HCT116 (cell line): ENCODE measurements around the gene CCM2L. TPM values are rescaled to one million over a fixed set of nuclear protein-coding genes. Genes with fewer than 3 reads are reported as not detected.

ENCODE experiments used
- ATAC-seq: fragments of 200-7000 bp; cut with Tn5 transposase; 2 replicates; pipeline ENCODE4 v1.9.1; 2020; ENCODE audit warnings: mild to moderate bottlenecking, moderate library complexity
- BruUV-seq: library from RNA; stranded (reverse); fragments of 400-500 nt; replicated peaks from 2 replicates; lab custom pipeline; 2021; lab: Mats Ljungman, UMichigan
- CTCF ChIA-PET: fragments of 300-600 bp; sonication (Branson Sonifier 250); formaldehyde crosslinking; loops from one replicate; lab custom pipeline; 2021; ENCODE audit warnings: antibody characterized with exemption; lab: Charles Lee
- POLR2A ChIA-PET: fragments of 300-600, 350-600 bp; sonication (Branson Sonifier 250); formaldehyde crosslinking; loops from one replicate; lab custom pipeline; 2021; ENCODE audit warnings: antibody characterized with exemption; lab: Charles Lee
- RAD21 ChIA-PET, 2 experiments: fragments of 300-600 bp; sonication (Branson Sonifier 250); formaldehyde crosslinking; loops; one replicate each; lab custom pipeline; 2023; ENCODE audit warnings: low total read pairs in 2 of 2; ENCODE audit not compliant: uncharacterized antibody in 2 of 2, unreplicated experiment in 2 of 2, low non-redundant PET in 1 of 2; lab: Charles Lee
- DNase-seq: peaks from one replicate; pipeline ENCODE4 v3.0.0-alpha.2; 2010; ENCODE audit warnings: low read depth, low spot score
- H2AFZ ChIP-seq: fragments of 200-600 bp; shearing (Covaris generic), sonication (generic); 2 replicates; pipeline ENCODE4 v1.6.1; 2017; ENCODE audit warnings: low read depth, mixed run types, mixed read lengths, antibody characterized with exemption, low read length; ENCODE audit not compliant: poor library complexity, severe bottlenecking
- H3K27ac ChIP-seq: 2 replicates; pipeline ENCODE4 v1.5.1; 2012; ENCODE audit warnings: low read depth, low read length
- H3K27me3 ChIP-seq: fragments of 200-600 bp; sonication (generic); 2 replicates; pipeline ENCODE4 v1.6.1; 2016; ENCODE audit warnings: mixed run types, low read length, mixed read lengths; ENCODE audit not compliant: insufficient read depth
- H3K36me3 ChIP-seq, 2 experiments: fragments of 200-500 bp in 1 of 2; fragments of 200-600 bp in 1 of 2; sonication (Bioruptor generic) in 1 of 2; sonication (generic) in 1 of 2; 2 replicates each; pipeline versions ENCODE4 v1.5.1 to v1.6.1; 2014 to 2016; ENCODE audit warnings: low read length in 2 of 2, inconsistent platforms in 1 of 2, mixed read lengths in 1 of 2, mixed run types in 1 of 2; ENCODE audit not compliant: insufficient read depth in 2 of 2, control insufficient read depth in 1 of 2
- H3K4me1 ChIP-seq, 2 experiments: fragments of 200-600 bp in 1 of 2; sonication (generic) in 1 of 2; 2 replicates each; pipeline versions ENCODE4 v1.5.1 to v1.6.1; 2012 to 2017; ENCODE audit warnings: low read length in 2 of 2, inconsistent platforms in 1 of 2, mild to moderate bottlenecking in 1 of 2, mixed read lengths in 1 of 2, mixed run types in 1 of 2, moderate library complexity in 1 of 2; ENCODE audit not compliant: insufficient read depth in 2 of 2, control insufficient read depth in 1 of 2
- H3K4me2 ChIP-seq: fragments of 200-600 bp; sonication (generic); 2 replicates; pipeline ENCODE4 v1.6.1; 2017; ENCODE audit warnings: mixed run types, low read length, mixed read lengths
- H3K4me3 ChIP-seq, 2 experiments: fragments of 200-600 bp in 1 of 2; sonication (generic) in 1 of 2; replicated peaks in 1 of 2; 2 replicates each; pipeline ENCODE4 v1.5.1; 2011 to 2016; ENCODE audit warnings: low read length in 2 of 2, control low read depth in 1 of 2, low read depth in 1 of 2, mild to moderate bottlenecking in 1 of 2, mixed read lengths in 1 of 2, mixed run types in 1 of 2
- H3K79me2 ChIP-seq: fragments of 200-600 bp; sonication (generic); 2 replicates; pipeline ENCODE4 v1.6.1; 2017; ENCODE audit warnings: mild to moderate bottlenecking, mixed run types, low read length, moderate library complexity, mixed read lengths; ENCODE audit not compliant: insufficient read depth
- H3K9ac ChIP-seq: fragments of 200-600 bp; sonication (generic); 2 replicates; pipeline ENCODE4 v1.6.1; 2016; ENCODE audit warnings: low read length, mixed read lengths
- H3K9me2 ChIP-seq: fragments of 200-600 bp; sonication (generic), shearing (Covaris generic); 2 replicates; pipeline ENCODE4 v1.6.1; 2017; ENCODE audit warnings: mixed run types, mild to moderate bottlenecking, moderate library complexity; ENCODE audit not compliant: insufficient read depth
- H3K9me3 ChIP-seq, 2 experiments: fragments of 200-500 bp in 1 of 2; fragments of 200-600 bp in 1 of 2; sonication (Bioruptor generic) in 1 of 2; sonication (generic) in 1 of 2; 2 replicates each; pipeline ENCODE4 v1.6.1; 2014 to 2017; ENCODE audit warnings: low read length in 2 of 2, mixed read lengths in 2 of 2, inconsistent platforms in 1 of 2, low read depth in 1 of 2, mild to moderate bottlenecking in 1 of 2, mixed run types in 1 of 2, moderate library complexity in 1 of 2; ENCODE audit not compliant: control insufficient read depth in 1 of 2, insufficient read depth in 1 of 2
- H4K20me1 ChIP-seq: fragments of 200-600 bp; sonication (generic), shearing (Covaris generic); 2 replicates; pipeline ENCODE4 v1.6.1; 2017; ENCODE audit warnings: mixed run types, mild to moderate bottlenecking, moderate library complexity; ENCODE audit not compliant: insufficient read depth
- EZH2 ChIP-seq: fragments of 200-600 bp; sonication (generic); IDR thresholded peaks from 2 replicates; pipeline ENCODE4 v1.6.1; 2017; ENCODE audit warnings: antibody characterized with exemption, mixed run types
- SIN3A ChIP-seq: IDR thresholded peaks from 2 replicates; pipeline ENCODE4 v1.6.1; 2012; ENCODE audit warnings: low read depth
- SP1 ChIP-seq: IDR thresholded peaks from 2 replicates; pipeline ENCODE4 v1.6.1; 2012; ENCODE audit warnings: low read depth
- intact Hi-C: fragments of 100-400 bp; cut with micrococcal nuclease; formaldehyde crosslinking; loops from 2 replicates; pipeline ENCODE4 v1.10.0; 2022
- total RNA-seq: library from RNA; stranded (reverse); gene quantifications from one replicate; pipeline ENCODE4 v1.2.1, GENCODE V29; 2021; ENCODE audit not compliant: unreplicated experiment
- TF ChIP-seq, protein P1 (sequence below): IDR thresholded peaks from 2 replicates; pipeline ENCODE4 v1.6.1; 2012; ENCODE audit warnings: low read depth
- TF ChIP-seq, protein P2 (sequence below), 3 experiments: fragments of 200-600 bp in 1 of 3; sonication (generic) in 1 of 3; IDR thresholded peaks in 2 of 3; conservative IDR thresholded peaks in 1 of 3; 2 replicates each; pipeline ENCODE4 v1.5.1; 2012 to 2017; ENCODE audit warnings: low read depth in 2 of 3, low read length in 2 of 3, antibody characterized with exemption in 1 of 3, borderline replicate concordance in 1 of 3, control low read depth in 1 of 3, mild to moderate bottlenecking in 1 of 3, mixed read lengths in 1 of 3, mixed run types in 1 of 3, moderate library complexity in 1 of 3; ENCODE audit not compliant: insufficient read depth in 1 of 3

Gene CCM2L
- total RNA-seq, 1 experiment from 2014 or later, result 1.4 TPM

DNA sequence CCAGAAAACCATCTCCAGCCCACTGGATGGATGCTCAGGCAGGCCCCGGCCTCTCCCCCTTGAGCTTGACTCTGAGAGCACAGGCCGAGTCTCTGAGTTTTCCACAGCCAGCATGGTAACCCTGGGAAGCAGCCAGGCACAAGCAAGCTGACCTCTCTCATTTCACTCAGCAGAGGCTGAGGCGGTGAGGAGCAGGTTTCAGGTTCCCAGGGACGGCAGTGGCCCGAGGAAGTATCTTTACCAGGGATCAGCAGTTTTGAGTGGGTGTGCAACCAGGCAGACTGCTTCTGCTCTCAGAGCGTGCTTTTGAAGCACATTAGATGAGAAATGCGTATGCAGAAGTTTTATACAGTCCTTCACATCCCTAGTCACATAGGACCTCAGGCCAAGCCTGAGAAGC, 54.4 kb downstream of the CCM2L start:
- Histone ChIP-seq H3K9ac (no peak overlapping the region), H3K4me2 (no peak overlapping the region), H3K27ac (no peak overlapping the region), H3K79me2 (no peaks in the 10 kb centered on the region), H2AFZ (no peak overlapping the region), H3K9me2 (no peaks in the 10 kb centered on the region), H4K20me1 (no peaks in the 10 kb centered on the region), H3K27me3 (peaks cover 16% of the 10 kb centered on the region), H3K4me1 (no peaks in the 10 kb centered on the region), H3K4me3 (no peak overlapping the region), H3K36me3 (no peaks in the 10 kb centered on the region), H3K9me3 (no peaks in the 10 kb centered on the region)
- no peak for DNase-seq
- RAD21 ChIA-PET, result no interaction called here
- ATAC-seq, result no peak
- POLR2A ChIA-PET, result no interaction called here
- no TSS peak for BruUV-seq
- TF ChIP-seq SIN3A, result no peak
- no peak for TF ChIP-seq EZH2
- TF ChIP-seq, protein P1, sequence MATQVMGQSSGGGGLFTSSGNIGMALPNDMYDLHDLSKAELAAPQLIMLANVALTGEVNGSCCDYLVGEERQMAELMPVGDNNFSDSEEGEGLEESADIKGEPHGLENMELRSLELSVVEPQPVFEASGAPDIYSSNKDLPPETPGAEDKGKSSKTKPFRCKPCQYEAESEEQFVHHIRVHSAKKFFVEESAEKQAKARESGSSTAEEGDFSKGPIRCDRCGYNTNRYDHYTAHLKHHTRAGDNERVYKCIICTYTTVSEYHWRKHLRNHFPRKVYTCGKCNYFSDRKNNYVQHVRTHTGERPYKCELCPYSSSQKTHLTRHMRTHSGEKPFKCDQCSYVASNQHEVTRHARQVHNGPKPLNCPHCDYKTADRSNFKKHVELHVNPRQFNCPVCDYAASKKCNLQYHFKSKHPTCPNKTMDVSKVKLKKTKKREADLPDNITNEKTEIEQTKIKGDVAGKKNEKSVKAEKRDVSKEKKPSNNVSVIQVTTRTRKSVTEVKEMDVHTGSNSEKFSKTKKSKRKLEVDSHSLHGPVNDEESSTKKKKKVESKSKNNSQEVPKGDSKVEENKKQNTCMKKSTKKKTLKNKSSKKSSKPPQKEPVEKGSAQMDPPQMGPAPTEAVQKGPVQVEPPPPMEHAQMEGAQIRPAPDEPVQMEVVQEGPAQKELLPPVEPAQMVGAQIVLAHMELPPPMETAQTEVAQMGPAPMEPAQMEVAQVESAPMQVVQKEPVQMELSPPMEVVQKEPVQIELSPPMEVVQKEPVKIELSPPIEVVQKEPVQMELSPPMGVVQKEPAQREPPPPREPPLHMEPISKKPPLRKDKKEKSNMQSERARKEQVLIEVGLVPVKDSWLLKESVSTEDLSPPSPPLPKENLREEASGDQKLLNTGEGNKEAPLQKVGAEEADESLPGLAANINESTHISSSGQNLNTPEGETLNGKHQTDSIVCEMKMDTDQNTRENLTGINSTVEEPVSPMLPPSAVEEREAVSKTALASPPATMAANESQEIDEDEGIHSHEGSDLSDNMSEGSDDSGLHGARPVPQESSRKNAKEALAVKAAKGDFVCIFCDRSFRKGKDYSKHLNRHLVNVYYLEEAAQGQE, result no peak
- no peak for TF ChIP-seq SP1
- TF ChIP-seq, protein P2, sequence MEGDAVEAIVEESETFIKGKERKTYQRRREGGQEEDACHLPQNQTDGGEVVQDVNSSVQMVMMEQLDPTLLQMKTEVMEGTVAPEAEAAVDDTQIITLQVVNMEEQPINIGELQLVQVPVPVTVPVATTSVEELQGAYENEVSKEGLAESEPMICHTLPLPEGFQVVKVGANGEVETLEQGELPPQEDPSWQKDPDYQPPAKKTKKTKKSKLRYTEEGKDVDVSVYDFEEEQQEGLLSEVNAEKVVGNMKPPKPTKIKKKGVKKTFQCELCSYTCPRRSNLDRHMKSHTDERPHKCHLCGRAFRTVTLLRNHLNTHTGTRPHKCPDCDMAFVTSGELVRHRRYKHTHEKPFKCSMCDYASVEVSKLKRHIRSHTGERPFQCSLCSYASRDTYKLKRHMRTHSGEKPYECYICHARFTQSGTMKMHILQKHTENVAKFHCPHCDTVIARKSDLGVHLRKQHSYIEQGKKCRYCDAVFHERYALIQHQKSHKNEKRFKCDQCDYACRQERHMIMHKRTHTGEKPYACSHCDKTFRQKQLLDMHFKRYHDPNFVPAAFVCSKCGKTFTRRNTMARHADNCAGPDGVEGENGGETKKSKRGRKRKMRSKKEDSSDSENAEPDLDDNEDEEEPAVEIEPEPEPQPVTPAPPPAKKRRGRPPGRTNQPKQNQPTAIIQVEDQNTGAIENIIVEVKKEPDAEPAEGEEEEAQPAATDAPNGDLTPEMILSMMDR (IDR thresholded peaks at IDR 0.05 in 2 of 3, conservative IDR thresholded peaks at IDR 0.05 in 1 of 3; ENCODE audit: borderline replicate concordance in 1 of 3, insufficient read depth in 1 of 3, low read depth in 2 of 3, low read length in 2 of 3), result no peak
- CTCF ChIA-PET, result no interaction called here
- intact Hi-C loops, result no loop called here
